Upper lobe of left lung (tissue), 6 donors: Measurements from ENCODE around the gene MYLK3. TPM values are rescaled to one million over a fixed set of nuclear protein-coding genes. Genes with fewer than 3 reads are reported as not detected.

Experiments used
- ATAC-seq, 2 donors: fragments of 200-7000 bp; cut with Tn5 transposase; one replicate each; pipeline ENCODE4 v1.9.1; 2022; ENCODE audit warnings: mild to moderate bottlenecking in 2 of 2, moderate library complexity in 2 of 2; ENCODE audit not compliant: low FRiP score in 2 of 2
- DNase-seq, 2 donors: peaks; one replicate each; pipeline ENCODE4 v3.0.0-alpha.2; 2019 to 2020
- H3K27ac ChIP-seq, 4 donors: fragments of 200-600 bp; sonication (generic); one replicate each; pipeline ENCODE4 v1.5.1; 2016 to 2019
- H3K27me3 ChIP-seq, 4 donors: fragments of 200-600 bp; sonication (generic); one replicate each; pipeline ENCODE4 v1.5.1; 2017 to 2019
- H3K36me3 ChIP-seq, 4 donors: fragments of 200-600 bp; sonication (generic); one replicate each; pipeline ENCODE4 v1.5.1; 2016 to 2019
- H3K4me1 ChIP-seq, 4 donors: fragments of 200-600 bp; sonication (generic); one replicate each; pipeline ENCODE4 v1.5.1; 2018 to 2019
- H3K4me3 ChIP-seq, 4 donors: fragments of 200-600 bp; sonication (generic); one replicate each; pipeline ENCODE4 v1.5.1; 2017 to 2019; ENCODE audit warnings: mild to moderate bottlenecking in 2 of 4, moderate library complexity in 1 of 4
- H3K9me3 ChIP-seq, 4 donors: fragments of 200-600 bp; sonication (generic); one replicate each; pipeline ENCODE4 v1.5.1; 2018 to 2019
- EP300 ChIP-seq, 4 donors: sonication (generic); formaldehyde crosslinking; IDR thresholded peaks; one replicate each; pipeline ENCODE4 v1.5.1; 2017; ENCODE audit warnings: antibody characterized with exemption in 4 of 4, control low read depth in 2 of 4
- POLR2A ChIP-seq, 4 donors: fragments of 450-650 bp; IDR thresholded peaks; one replicate each; pipeline ENCODE4 v1.5.1; 2016 to 2017; ENCODE audit warnings: antibody characterized with exemption in 4 of 4, mild to moderate bottlenecking in 2 of 4
- POLR2AphosphoS5 ChIP-seq, 2 donors: sonication (generic); formaldehyde crosslinking; IDR thresholded peaks; one replicate each; pipeline ENCODE4 v1.5.1; 2017; ENCODE audit warnings: antibody characterized with exemption in 2 of 2
- WGBS, 2 donors: methylation state at CpG; one replicate each; pipeline ENCODE4 v1.1.5; 2017 to 2018; 5-methylcytosine and 5-hydroxymethylcytosine counted together
- total RNA-seq, 6 donors: library from RNA; depleted of rRNA in 4 of 6; stranded (reverse); fragments of >200 nt in 4 of 6; gene quantifications; one replicate each; pipeline versions ENCODE4 v1.1.0 to v1.2.1, GENCODE V29; 2016 to 2021
- TF ChIP-seq, protein P1 (sequence below), 6 experiments: fragments of 450-650 bp in 4 of 6; fragments of 200-600 bp in 2 of 6; sonication (generic) in 2 of 6; IDR thresholded peaks; one replicate each; pipeline ENCODE4 v1.5.1; 2016 to 2019; ENCODE audit warnings: antibody characterized with exemption in 6 of 6
- donor health status: DM: no; HTN: no; CAD: no; lungs with moderate emphysema.
- donor health status: DM: no; HTN: yes; CAD: no; lungs with severe emphysema.

MYLK3 gene
- total RNA-seq, 6 donors from 2014 or later, result 0.11 to 4.2 (median 1.1) TPM

- no peaks in the 10 kb centered on the region for H3K36me3 ChIP-seq
- no peak overlapping the region for H3K27ac ChIP-seq
- ATAC-seq (no peak), DNase-seq (no peak)
- H3K4me1 ChIP-seq, result no peaks in the 10 kb centered on the region
- WGBS, 2 donors, result 82 to 83% methylated on average over 1 to 2 of the region's 2 CpGs
- no peaks in the 10 kb centered on the region for H3K9me3 ChIP-seq
- H3K4me3 ChIP-seq, result no peak overlapping the region
- no peaks in the 10 kb centered on the region for H3K27me3 ChIP-seq
- TF ChIP-seq POLR2A (IDR thresholded peaks at IDR 0.05) (no peak), EP300 (IDR thresholded peaks at IDR 0.05) (no peak), POLR2AphosphoS5 (IDR thresholded peaks at IDR 0.05) (no peak)
- TF ChIP-seq, protein P1, sequence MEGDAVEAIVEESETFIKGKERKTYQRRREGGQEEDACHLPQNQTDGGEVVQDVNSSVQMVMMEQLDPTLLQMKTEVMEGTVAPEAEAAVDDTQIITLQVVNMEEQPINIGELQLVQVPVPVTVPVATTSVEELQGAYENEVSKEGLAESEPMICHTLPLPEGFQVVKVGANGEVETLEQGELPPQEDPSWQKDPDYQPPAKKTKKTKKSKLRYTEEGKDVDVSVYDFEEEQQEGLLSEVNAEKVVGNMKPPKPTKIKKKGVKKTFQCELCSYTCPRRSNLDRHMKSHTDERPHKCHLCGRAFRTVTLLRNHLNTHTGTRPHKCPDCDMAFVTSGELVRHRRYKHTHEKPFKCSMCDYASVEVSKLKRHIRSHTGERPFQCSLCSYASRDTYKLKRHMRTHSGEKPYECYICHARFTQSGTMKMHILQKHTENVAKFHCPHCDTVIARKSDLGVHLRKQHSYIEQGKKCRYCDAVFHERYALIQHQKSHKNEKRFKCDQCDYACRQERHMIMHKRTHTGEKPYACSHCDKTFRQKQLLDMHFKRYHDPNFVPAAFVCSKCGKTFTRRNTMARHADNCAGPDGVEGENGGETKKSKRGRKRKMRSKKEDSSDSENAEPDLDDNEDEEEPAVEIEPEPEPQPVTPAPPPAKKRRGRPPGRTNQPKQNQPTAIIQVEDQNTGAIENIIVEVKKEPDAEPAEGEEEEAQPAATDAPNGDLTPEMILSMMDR (IDR thresholded peaks at IDR 0.05), result no peak
Measured at GRCh38 chr16:46717692-46718091, 30.5 kb downstream of the MYLK3 start.

DNA sequence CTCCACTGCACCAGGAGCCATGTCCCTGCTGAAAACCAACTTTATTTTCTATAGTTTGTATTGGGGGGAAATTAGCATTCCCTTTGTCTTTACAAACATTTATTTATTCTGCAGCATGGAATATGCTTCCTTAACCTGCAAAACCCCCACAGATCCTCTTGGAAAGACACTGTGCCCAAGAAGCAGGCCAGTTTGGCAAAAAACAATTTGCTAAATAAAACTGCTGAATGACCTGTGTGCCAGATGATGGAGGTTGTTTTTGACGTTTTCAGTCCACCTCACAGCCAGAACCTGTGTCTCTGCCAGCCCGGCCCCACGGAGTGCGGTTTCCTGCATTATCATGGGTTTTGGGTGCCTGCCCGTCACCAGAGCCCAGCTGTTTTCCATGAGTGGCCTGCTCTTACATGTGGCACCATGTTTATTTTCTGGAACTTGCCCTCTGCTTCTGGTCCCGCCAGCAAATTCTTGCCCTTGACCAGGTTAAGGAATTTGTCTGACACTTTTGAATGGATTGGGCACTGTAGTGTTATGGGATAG is 32.3 kb downstream of the MYLK3 start:
- ATAC-seq (no peak), DNase-seq (no peak)
- 39 to 62% methylated on average over 4 to 6 of the region's 6 CpGs for WGBS, 2 donors
- H3K36me3 ChIP-seq, result no peaks in the 10 kb centered on the region
- H3K4me1 ChIP-seq, result no peaks in the 10 kb centered on the region
- H3K4me3 ChIP-seq, result no peak overlapping the region
- TF ChIP-seq POLR2A (IDR thresholded peaks at IDR 0.05) (no peak), POLR2AphosphoS5 (IDR thresholded peaks at IDR 0.05) (no peak), EP300 (IDR thresholded peaks at IDR 0.05) (no peak)
- TF ChIP-seq, protein P1 (IDR thresholded peaks at IDR 0.05), result no peak
- H3K27me3 ChIP-seq, result no peaks in the 10 kb centered on the region
- no peak overlapping the region for H3K27ac ChIP-seq
- H3K9me3 ChIP-seq, result no peaks in the 10 kb centered on the region

DNA sequence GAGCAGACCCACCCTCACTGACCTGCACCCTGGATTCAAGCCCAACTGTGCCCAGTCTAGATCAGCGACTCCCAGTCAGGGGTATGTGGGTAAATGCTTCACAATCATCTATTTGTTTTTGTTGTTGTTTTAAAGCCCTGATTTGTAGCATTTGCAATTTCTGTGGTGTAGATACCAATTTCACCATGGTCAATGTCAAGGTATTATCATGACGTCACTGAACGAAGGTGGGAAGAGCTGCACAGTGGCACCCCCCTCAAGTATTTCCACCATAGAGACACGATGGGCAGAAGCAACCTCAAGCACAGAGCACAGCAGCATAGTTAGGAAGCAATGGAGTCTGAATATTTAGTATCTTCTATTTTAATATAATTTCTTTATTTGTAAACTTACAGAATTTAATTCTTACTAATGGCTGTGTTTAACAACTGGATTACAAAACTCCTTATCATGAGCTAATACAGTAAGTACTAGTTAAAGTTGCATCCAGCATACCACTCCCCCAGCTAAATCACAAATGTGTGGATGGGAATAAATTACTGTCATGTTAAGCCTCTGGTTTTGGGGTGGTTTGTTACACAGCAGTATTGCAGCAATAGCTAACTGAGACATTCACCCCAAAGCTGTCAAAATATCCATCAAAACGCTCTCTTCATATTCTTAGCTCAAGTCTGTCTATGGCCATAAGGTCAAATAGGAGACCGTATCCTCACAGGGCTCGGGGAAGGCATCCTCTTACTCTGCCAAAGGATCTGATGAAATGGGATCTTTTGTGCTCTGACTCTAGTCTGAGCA is 33.1 kb downstream of the MYLK3 start:
- Histone ChIP-seq H3K27ac (no peak overlapping the region), H3K4me1 (no peaks in the 10 kb centered on the region), H3K4me3 (no peak overlapping the region), H3K27me3 (no peaks in the 10 kb centered on the region), H3K36me3 (no peaks in the 10 kb centered on the region), H3K9me3 (no peaks in the 10 kb centered on the region)
- WGBS, 2 donors, result 87 to 90% methylated on average over 6 to 7 of the region's 7 CpGs
- DNase-seq (no peak), ATAC-seq (no peak)
- TF ChIP-seq EP300 (IDR thresholded peaks at IDR 0.05) (no peak), POLR2A (IDR thresholded peaks at IDR 0.05) (no peak), POLR2AphosphoS5 (IDR thresholded peaks at IDR 0.05) (no peak)
- TF ChIP-seq, protein P1 (IDR thresholded peaks at IDR 0.05), result no peak

DNA sequence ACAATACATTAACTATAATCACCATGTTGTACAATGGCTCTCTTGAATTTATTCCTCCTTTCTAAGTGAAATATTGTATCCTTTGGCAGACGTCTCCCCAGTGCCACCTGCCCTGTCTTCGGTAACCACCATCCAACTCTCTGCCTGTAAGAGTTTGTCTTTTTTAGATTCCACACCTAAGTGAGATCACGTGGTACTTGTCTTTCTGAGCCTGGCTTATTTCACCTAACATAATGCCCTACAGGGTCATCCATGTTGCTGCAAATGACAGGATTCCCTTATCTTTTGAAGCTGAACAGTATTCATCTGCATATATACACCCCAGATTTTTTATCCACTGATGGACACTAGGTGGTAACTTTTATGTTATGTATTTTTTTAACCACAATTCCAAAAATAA is 34.5 kb downstream of the MYLK3 start:
- TF ChIP-seq POLR2A (IDR thresholded peaks at IDR 0.05) (no peak), EP300 (IDR thresholded peaks at IDR 0.05) (no peak), POLR2AphosphoS5 (IDR thresholded peaks at IDR 0.05) (no peak)
- TF ChIP-seq, protein P1 (IDR thresholded peaks at IDR 0.05), result no peak

More for the DNA sequence above, 34.5 kb downstream of the MYLK3 start:
- Histone ChIP-seq H3K27me3 (no peaks in the 10 kb centered on the region), H3K27ac (no peak overlapping the region), H3K4me1 (no peaks in the 10 kb centered on the region), H3K36me3 (no peaks in the 10 kb centered on the region), H3K9me3 (no peaks in the 10 kb centered on the region), H3K4me3 (no peak overlapping the region)
- no peak for ATAC-seq
- no peak for DNase-seq
- WGBS, 2 donors, result 72 to 80% methylated on average over 3 of the region's 3 CpGs
